Epithelial cell of esophagus (primary cell): ENCODE data around the gene DLAT.

Source experiments
- DNase-seq: peaks from one replicate; pipeline ENCODE4 v3.0.0; 2010; ENCODE audit warnings: low read depth
- H3K4me3 ChIP-seq: 2 replicates; pipeline ENCODE4 v1.5.1; 2011; ENCODE audit warnings: mild to moderate bottlenecking, low read length, control low read depth
- TF ChIP-seq, protein P1 (sequence below): IDR thresholded peaks from 2 replicates; pipeline ENCODE4 v1.5.1; 2011; ENCODE audit warnings: low read depth, mild to moderate bottlenecking, low read length, control low read depth, inconsistent platforms; ENCODE audit not compliant: insufficient read depth; ENCODE audit errors: missing control alignments

The DLAT gene

DNA sequence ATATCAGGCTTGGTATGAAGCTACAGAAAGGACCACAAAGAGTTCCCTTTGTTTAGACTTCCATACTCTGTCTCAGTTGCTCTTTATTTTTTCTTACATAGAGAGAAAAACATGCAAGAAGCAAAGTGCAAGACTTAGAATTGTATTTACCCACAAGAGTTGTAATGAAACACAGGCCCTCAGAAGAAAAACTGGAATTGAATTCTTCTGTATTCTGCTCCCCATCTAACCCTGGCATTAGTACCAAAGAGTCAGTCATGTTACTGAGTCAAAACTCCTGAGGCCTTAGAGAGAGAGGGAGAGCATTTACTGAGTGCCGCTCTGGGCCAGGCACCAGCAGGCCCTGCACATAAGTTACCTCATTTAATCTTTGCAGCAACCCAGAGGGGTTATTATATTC is 43.9 kb upstream of the DLAT start:
- no peak overlapping the region for H3K4me3 ChIP-seq
- TF ChIP-seq, protein P1, sequence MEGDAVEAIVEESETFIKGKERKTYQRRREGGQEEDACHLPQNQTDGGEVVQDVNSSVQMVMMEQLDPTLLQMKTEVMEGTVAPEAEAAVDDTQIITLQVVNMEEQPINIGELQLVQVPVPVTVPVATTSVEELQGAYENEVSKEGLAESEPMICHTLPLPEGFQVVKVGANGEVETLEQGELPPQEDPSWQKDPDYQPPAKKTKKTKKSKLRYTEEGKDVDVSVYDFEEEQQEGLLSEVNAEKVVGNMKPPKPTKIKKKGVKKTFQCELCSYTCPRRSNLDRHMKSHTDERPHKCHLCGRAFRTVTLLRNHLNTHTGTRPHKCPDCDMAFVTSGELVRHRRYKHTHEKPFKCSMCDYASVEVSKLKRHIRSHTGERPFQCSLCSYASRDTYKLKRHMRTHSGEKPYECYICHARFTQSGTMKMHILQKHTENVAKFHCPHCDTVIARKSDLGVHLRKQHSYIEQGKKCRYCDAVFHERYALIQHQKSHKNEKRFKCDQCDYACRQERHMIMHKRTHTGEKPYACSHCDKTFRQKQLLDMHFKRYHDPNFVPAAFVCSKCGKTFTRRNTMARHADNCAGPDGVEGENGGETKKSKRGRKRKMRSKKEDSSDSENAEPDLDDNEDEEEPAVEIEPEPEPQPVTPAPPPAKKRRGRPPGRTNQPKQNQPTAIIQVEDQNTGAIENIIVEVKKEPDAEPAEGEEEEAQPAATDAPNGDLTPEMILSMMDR: no peak
- DNase-seq: no peak

DNA sequence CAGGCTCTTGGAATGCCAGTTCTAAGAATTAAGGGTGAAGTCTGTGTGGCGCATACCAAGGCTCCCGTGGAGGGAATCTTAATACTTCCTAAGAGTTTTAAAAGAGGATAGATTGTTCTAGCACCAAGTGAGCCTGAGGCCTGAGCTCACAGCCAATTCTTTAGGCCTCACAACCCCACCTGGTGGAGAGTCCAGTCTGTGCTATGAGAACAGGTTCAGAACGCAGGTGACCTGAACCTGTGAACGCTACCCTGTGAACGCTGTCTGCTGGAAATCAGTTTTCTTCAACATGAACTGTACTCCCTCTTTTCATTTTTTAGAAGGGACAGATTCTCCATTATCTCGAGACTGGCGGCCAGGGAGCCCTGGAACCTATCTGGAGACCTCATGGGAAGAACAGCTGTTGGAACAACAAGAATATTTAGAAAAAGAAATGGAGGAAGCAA is 43.2 kb upstream of the DLAT start:
- no peak overlapping the region for H3K4me3 ChIP-seq
- TF ChIP-seq, protein P1: peak; percentile 93
- DNase-seq: peak; percentile 80

DNA sequence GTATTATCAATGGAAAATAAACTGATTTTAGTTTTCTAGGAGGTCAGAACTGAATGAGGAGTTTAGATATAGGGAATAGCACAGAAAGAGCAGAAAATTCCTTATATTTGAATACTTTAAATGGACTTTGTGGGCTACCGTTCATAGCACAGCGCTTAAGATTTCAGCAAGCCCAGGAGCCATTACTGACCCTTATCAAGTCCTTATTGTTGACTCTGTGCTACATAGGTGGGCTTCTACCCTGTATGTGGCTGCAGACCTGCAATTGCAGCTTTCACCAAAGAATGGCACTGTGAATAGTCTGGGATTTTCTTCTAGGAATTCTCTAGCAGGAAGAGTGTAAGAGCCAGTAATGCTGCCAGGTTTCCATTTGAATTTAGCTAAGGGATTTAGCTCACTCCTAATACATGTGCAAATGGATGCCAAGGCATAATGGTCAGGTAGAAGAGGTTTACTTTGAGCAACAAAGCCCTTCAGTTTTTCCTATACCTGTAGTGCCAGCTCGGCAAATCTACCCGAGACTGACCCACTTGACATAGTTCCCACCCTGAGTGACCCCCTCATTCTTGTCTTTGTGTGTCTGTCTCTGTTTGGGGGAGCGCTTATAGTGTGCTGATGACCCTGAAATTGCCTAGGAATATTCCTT is 42.5 kb upstream of the DLAT start:
- DNase-seq: no peak
- H3K4me3 ChIP-seq: no peak overlapping the region
- TF ChIP-seq, protein P1: no peak

DNA sequence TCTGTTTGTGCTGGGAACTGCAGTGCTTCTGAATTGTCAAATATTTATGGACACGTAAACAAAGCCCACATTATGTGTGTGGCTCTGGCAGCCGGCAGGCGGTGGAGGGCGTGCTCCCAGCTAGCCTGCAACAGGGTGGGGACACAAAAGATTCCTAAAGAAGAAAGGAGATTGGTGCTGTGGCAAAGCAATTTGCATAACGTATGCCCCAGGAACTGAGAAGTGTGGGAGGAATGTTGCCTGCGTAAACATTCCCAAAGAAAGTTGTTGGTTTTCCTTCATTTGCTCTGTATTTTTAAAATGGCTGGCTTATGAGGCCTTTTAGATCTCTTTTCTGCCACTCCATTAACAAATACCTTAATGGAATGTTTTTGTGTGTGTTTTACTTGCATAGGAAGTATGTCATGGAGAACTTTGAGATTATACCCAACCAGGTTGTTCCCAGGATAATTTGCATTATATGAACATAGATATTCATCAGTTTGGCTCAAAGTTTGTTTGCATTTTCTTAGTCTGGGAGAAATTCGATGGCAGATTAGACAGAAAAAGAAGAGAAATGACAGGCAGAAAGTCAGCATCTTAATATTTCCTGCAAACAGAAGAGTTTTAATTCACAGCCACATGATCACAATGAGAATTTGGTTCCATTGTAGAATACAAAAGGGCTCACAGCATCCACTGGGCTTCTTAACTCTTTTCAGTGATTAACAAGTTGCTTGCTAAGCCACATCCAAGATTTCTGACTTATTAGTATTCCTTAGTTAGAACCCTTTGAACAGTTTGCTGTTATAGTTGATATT is 41.8 kb upstream of the DLAT start:
- H3K4me3 ChIP-seq: no peak overlapping the region
- peak; percentile 78 for DNase-seq

DNA sequence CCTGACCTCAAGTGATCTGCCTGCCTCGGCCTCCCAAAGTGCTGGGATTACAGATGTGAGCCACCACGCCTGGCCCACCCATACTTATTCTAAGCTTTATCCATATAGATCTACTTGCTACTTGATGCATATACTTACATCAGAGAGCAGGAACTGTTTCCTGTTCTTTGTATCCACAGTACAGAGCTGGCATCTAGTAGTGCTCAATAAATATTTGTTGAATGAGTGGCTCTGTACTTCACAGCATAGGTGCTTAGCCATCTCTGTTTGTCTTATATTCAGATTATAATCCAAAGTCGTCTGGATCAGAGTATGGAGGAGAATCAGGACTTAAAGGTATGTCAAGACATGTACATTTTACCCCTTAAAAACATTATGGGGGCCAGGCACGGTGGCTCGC is 38.6 kb upstream of the DLAT start:
- peak; percentile 24 for DNase-seq
- TF ChIP-seq, protein P1: no peak
- no peak overlapping the region for H3K4me3 ChIP-seq

More for the DNA sequence above, 41.8 kb upstream of the DLAT start:
- TF ChIP-seq, protein P1: peak; percentile 39

DNA sequence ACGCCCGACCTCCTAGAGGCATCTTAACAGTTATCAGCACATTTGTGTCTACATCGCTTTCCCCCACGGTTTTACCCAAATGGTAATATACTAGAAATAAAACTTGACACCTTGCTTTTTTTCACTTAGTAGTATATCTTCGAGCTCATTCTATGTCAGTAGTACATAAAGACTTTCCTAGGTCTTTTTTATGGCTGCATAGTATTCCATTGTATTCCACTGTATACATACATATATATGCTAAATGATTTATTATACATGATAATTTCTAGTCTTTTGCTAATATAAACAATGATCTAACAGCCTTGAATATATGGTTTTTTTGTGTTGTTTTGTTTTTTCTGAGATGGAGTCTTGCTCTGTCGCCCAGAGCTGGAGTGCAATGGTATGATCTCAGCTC is 34.8 kb upstream of the DLAT start:
- TF ChIP-seq, protein P1: no peak
- H3K4me3 ChIP-seq: no peak overlapping the region
- DNase-seq: no peak
